NCI-H748 treated with DMSO at 0.1 percent for 48 hours (cell line): ENCODE data around the gene PAFAH1B2.
"Not testable (repeated sequence)": the region's sequence is repeated elsewhere in the genome, so short reads cannot be mapped to it uniquely, and the experiment has no call there.

ENCODE experiments used
- DNase-seq: peaks from one replicate; lab custom pipeline; 2025; lab: John Stamatoyannopoulos, UW

The PAFAH1B2 gene

DNA sequence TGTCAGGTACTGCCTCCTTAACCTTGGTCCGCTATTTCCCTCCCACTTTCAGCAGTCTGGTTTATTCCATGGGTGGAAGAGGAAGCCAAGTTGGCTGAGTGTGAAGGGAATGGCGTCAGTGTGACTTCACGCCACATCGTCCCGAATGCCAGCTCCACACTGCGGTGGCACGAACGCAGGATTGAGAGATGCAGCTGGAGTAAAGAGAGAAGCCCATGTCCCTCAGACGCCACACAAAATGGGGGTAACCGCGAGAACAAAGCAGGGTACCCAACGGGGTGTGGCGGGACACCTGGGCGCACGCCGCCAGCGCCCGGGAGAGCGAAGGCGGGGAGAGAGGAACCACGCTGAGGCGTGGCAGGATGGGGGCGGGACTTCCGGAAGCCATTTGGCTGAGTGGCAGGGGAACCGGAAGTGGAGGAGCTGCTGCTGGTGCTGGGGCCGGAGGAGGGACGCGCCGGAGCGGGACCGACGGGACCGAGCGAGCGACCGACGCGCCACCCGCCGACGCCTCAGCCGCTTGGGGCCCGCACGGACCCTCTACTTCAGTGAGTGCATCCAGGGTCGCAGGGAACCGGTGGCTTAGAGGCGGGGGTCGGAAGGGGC lies at the start of gene PAFAH1B2:
TSS of gene PAFAH1B2 (plus strand) at position 417 of the 606 bp plus-strand sequence. CDS start 8,161 bp downstream, outside the sequence.
- peak; percentile 66 for DNase-seq

DNA sequence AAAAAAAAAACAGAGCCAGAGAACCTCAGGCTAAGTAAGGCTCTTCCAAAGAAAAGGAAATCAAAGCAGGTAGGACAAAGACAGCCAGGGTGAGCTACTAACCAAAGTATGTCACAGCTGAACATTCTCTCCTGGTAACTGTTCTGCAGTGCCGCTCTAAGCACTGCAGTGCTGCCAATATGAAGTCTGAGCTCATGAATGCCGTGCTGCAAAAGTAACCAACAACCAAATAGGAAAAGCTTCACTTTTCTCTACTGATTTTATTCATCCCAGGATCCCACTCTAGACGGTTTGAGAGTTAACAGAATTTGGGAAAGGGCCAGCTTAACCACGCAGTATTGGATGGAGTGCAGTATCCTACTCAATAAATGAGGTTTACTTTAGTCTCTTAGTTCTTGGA lies 49.3 kb upstream of the PAFAH1B2 start:
- DNase-seq, result no peak

DNA sequence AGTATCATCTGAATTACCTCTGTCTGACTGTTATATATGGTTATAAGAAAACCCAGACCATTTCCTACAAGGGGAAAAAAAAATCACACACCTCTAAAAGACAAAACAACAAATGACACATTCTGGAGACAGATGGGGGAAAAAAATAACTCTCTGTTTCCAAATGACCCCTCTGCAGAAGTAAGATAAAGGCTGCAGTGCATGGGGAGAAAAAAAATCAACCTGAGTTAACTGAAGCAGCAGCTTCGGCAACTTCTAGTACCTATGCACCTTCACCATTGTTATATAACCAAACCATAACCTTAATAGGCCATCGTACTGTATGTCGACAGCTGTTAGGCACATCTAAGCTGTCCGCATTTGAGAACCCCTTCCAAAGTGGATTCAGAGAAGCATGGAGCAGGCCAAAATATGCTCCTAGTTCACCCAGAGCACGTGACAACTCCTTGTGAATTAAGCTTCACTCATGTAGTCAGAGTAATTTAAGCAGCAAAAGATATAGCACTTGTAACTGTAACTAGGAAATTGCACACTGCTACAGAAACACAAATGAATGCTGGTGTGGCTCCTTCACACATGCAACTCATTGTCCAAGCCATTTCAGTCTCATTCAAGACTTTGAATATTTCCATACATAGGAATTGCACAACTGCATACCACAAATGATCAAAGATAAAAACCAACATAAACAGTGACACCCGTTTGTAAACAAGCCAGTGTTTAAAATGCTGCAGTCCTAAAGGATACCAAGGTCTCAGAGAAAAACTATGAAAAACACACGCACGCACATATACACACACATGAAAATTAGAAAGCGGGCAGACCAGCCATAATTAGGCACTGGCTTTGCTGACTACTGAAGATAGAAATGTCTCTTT lies 48.6 kb upstream of the PAFAH1B2 start:
- DNase-seq, result no peak

- DNase-seq, result no peak
These were observed 47.7 kb upstream of the PAFAH1B2 start for GRCh38 chr11:117096201-117096991.

DNA sequence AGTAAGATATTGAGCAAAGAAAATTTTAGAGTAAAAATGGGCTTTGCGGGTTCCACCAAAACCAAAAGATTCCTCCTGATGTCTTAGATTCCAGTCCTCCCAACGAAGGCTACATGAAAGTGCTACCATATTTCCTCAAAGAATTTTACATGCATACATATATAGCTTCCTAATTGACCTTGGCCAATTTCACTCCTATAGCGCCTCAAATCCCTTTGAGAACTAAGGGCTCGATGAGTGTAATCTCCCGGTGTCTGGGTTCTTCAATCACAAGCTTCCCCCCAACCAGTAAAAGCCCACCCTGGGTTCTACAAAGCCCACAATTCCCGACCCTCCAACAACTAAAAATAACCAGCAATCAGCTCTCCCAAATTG lies 47.1 kb upstream of the PAFAH1B2 start:
- DNase-seq, result no peak

GRCh38 chr11:117097389-117098268 lies 46.5 kb upstream of the PAFAH1B2 start:
- DNase-seq, result no peak

- peak; percentile 53 for DNase-seq
These were observed 45.5 kb upstream of the PAFAH1B2 start, which contains the start of gene SIK3 for GRCh38 chr11:117098269-117099232. TSS of gene SIK3 (minus strand) at chr11:117098428. CDS start at chr11:117098415, 13 bp downstream.

- DNase-seq, result no peak
These were observed 44.4 kb upstream of the PAFAH1B2 start for GRCh38 chr11:117099696-117100095.

- DNase-seq, result no peak
These were observed 43.5 kb upstream of the PAFAH1B2 start for GRCh38 chr11:117100556-117100955.

- DNase-seq, result no peak
These were observed 36.1 kb upstream of the PAFAH1B2 start for GRCh38 chr11:117107701-117108590.

DNA sequence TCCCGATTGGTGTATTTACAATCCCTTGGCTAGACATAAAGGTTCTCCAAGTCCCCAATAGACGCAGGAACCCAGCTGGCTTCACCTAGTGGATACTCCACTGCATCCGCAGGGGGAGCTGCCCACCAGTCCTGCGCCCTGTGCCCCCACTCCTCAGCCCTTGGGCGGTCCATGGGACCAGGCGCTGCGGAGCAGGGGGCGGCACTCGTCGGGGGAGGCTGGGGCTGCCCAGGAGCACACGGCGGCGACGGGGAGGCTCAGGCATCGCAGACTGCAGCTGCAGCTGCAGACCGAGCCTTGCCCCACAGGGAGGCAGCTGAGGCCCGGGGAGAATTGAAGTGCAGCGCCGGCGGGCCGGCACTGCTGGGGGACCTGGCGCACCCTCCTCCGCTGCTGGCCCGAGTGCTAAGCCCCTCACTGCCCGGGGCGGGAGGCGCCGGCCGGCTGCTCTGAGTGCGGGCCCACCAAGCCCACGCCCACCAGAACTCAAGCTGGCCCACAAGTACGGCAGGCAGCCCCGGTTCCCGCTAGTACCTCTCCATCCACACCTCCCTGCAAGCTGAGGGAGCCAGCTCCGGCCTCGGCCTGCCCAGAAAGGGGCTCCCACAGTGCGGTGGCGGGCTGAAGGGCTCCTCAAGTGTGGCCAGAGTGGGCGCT lies 33.7 kb upstream of the PAFAH1B2 start:
- DNase-seq, result no peak

DNA sequence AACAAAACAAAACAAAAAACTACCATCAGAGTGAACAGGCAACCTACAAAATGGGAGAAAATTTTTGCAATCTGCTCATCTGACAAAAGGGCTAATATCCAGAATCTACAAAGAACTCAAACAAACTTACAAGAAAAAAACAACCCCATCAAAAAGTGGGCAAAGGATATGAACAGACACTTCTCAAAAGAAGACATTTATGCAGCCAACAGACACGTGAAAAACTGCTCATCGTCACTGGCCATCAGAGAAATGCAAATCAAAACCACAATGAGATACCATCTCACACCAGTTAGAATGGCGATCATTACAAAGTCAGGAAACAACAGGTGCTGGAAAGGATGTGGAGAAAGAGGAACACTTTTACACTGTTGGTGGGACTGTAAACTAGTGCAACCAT lies 31.6 kb upstream of the PAFAH1B2 start:
- DNase-seq, result not testable (repeated sequence)

GRCh38 chr11:117112939-117113338 lies 31.1 kb upstream of the PAFAH1B2 start:
- DNase-seq, result not testable (repeated sequence)

GRCh38 chr11:117117681-117118080 lies 26.4 kb upstream of the PAFAH1B2 start:
- no peak for DNase-seq

- no peak for DNase-seq
These were observed 22.9 kb upstream of the PAFAH1B2 start for GRCh38 chr11:117121176-117121575.

GRCh38 chr11:117122556-117122955 lies 21.5 kb upstream of the PAFAH1B2 start:
- no peak for DNase-seq

- DNase-seq, result no peak
These were observed 17.7 kb upstream of the PAFAH1B2 start for GRCh38 chr11:117126223-117126965.
